ENCODE data around the gene EYS. TPM values are rescaled to one million over a fixed set of nuclear protein-coding genes. Genes with fewer than 3 reads are reported as not detected.

EYS gene
- polyA plus RNA-seq, 1 experiment: not detected

DNA sequence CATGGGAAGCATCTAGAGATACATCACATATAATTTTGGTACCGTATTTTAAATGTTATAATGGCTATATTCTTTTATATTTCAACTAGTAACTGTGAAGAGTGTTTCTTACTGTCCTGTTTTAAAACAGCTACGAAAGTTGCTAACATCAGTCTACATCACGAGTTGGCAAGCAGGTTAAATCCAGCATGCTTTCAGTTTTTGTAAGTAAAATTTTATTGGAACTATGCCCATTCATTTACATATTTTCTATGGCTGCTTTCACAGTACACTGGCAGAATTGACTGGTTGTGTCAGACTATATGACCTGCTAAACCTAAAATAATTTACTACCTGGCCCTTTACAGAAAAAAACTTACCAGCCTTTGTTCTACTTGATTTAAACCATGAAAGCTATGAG lies 1593.3 kb downstream of the EYS start:
- ChIA-PET CTCF (interaction anchor here (1.1 kb wide), 1 partner anchor 10 kb away, joined by 7 read pairs; no protein-coding TSS in a partner anchor), POLR2A (no interaction called here)
- no peak for DNase-seq (ENCODE audit: low read depth, low spot score)
- no peaks in the 10 kb centered on the region for H3K9me3 ChIP-seq (ENCODE audit: control insufficient read depth, insufficient read depth, low read length)
- H3K27me3 ChIP-seq (ENCODE audit: control insufficient read depth, insufficient read depth, low read length): no peaks in the 10 kb centered on the region
- no peak overlapping the region for H3K4me3 ChIP-seq (ENCODE audit: low read depth, low read length)
- TF ChIP-seq, protein P1, sequence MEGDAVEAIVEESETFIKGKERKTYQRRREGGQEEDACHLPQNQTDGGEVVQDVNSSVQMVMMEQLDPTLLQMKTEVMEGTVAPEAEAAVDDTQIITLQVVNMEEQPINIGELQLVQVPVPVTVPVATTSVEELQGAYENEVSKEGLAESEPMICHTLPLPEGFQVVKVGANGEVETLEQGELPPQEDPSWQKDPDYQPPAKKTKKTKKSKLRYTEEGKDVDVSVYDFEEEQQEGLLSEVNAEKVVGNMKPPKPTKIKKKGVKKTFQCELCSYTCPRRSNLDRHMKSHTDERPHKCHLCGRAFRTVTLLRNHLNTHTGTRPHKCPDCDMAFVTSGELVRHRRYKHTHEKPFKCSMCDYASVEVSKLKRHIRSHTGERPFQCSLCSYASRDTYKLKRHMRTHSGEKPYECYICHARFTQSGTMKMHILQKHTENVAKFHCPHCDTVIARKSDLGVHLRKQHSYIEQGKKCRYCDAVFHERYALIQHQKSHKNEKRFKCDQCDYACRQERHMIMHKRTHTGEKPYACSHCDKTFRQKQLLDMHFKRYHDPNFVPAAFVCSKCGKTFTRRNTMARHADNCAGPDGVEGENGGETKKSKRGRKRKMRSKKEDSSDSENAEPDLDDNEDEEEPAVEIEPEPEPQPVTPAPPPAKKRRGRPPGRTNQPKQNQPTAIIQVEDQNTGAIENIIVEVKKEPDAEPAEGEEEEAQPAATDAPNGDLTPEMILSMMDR (IDR thresholded peaks at IDR 0.05; ENCODE audit: low read depth, low read length): no peak
- H3K27ac ChIP-seq (ENCODE audit: low read depth, low read length): no peak overlapping the region

DNA sequence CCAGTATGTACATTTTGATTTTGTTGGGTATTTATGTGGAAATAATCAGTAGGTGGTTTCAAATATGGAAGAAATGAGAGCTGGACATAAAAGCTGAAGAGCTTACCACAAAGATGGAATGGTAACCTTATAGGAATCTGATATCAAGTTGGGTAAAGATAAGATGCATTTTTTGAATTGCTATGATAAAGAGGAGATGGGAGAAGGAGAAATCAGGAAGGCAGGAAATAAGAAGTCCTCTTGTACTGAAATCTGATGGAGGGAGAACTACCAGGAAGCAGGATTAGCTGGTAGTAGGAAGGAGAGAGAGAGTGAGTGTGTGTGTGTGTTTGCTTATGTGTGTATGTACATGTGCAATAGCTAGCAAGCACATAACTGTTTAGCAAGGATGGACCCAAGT lies 1603.0 kb downstream of the EYS start:
- TF ChIP-seq, protein P1 (IDR thresholded peaks at IDR 0.05; ENCODE audit: low read depth, low read length): no peak
- Histone ChIP-seq H3K27me3 (ENCODE audit: control insufficient read depth, insufficient read depth, low read length) (no peaks in the 10 kb centered on the region), H3K27ac (ENCODE audit: low read depth, low read length) (no peak overlapping the region), H3K9me3 (ENCODE audit: control insufficient read depth, insufficient read depth, low read length) (no peaks in the 10 kb centered on the region), H3K4me3 (ENCODE audit: low read depth, low read length) (no peak overlapping the region)
- CTCF ChIA-PET: interaction anchor here (0.8 kb wide), 1 partner anchor 10 kb away, joined by 7 read pairs; no protein-coding TSS in a partner anchor
- POLR2A ChIA-PET: no interaction called here
- DNase-seq (ENCODE audit: low read depth, low spot score): no peak

DNA sequence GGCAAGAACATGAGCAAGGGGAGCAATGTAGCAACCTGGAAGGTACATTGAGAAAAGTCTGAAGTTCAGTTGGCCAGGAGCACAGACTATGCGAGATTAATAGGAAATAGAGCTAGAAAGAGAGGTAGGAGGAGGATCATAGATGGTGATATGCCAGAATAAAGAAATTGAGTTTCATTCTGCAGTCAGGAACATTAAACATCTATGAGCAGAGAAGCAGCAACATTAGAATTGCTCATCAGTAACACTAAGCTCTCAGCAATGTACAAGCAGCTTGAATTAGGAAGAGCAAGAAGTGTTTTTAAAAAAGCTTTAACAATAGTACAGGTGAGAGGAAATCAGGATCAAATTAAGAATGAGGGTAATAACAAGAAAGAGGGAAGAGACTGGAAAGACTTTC lies 1603.5 kb downstream of the EYS start:
- ChIA-PET POLR2A (no interaction called here), CTCF (interaction anchor here (0.8 kb wide), 1 partner anchor 10 kb away, joined by 7 read pairs; no protein-coding TSS in a partner anchor)
- Histone ChIP-seq H3K27ac (ENCODE audit: low read depth, low read length) (no peak overlapping the region), H3K4me3 (ENCODE audit: low read depth, low read length) (no peak overlapping the region), H3K27me3 (ENCODE audit: control insufficient read depth, insufficient read depth, low read length) (no peaks in the 10 kb centered on the region), H3K9me3 (ENCODE audit: control insufficient read depth, insufficient read depth, low read length) (no peaks in the 10 kb centered on the region)
- TF ChIP-seq, protein P1 (IDR thresholded peaks at IDR 0.05; ENCODE audit: low read depth, low read length): no peak
- DNase-seq (ENCODE audit: low read depth, low spot score): no peak

DNA sequence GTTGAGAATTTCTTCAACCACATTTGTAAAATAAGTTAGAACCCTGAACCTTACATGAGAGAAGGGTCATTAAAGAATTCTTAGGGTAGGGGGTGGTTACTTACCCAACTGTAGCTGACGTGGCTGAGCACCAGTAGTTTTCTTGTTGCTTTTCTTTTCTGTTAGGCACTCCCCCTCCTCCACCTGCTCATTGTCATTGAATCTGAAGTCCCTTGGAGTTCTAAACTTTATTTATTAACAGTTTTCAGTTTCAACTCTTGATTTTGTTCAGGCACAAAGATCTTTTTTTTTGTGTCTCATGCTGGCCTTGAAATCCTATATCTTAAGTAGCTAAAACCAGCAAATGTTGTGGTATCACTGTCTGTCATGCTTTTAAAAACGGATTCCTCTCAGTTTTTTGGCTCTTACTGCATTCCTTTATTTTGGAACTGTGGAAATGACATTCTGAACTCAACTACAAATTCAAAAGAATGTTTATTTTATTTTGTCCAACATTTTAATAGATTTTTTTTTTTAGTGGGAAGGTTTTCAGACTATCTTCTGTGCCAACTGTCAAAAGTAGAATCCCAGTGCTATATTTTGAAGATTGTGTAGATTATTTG lies 1606.2 kb downstream of the EYS start:
- TF ChIP-seq, protein P1 (IDR thresholded peaks at IDR 0.05; ENCODE audit: low read depth, low read length): no peak
- ChIA-PET CTCF (no interaction called here), POLR2A (no interaction called here)
- Histone ChIP-seq H3K27me3 (ENCODE audit: control insufficient read depth, insufficient read depth, low read length) (no peaks in the 10 kb centered on the region), H3K4me3 (ENCODE audit: low read depth, low read length) (no peak overlapping the region), H3K9me3 (ENCODE audit: control insufficient read depth, insufficient read depth, low read length) (peaks cover 4% of the 10 kb centered on the region; the same call in 1 of the 2 replicates), H3K27ac (ENCODE audit: low read depth, low read length) (no peak overlapping the region)
- DNase-seq (ENCODE audit: low read depth, low spot score): no peak

DNA sequence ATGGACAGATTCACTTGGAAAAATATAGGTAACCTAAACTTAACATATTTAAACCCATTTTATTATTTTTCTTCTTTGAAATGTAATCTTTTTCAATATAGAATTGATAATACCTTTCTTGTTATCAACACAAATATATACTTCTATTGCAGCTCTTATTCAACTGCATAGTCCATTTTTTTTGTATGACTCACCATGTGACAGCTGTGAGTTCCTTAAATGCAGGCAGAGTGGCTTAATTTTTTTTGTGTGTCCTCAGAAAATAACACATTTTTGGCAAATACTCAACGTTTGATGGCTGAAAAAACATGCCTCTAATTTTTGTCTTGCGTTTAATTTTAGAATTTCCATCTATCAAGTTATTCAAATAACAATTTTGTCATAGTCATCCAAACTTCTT lies 1616.7 kb downstream of the EYS start:
- Histone ChIP-seq H3K9me3 (ENCODE audit: control insufficient read depth, insufficient read depth, low read length) (no peaks in the 10 kb centered on the region), H3K27ac (ENCODE audit: low read depth, low read length) (no peak overlapping the region), H3K27me3 (ENCODE audit: control insufficient read depth, insufficient read depth, low read length) (no peaks in the 10 kb centered on the region), H3K4me3 (ENCODE audit: low read depth, low read length) (no peak overlapping the region)
- TF ChIP-seq, protein P1 (IDR thresholded peaks at IDR 0.05; ENCODE audit: low read depth, low read length): no peak
- no peak for DNase-seq (ENCODE audit: low read depth, low spot score)
- ChIA-PET POLR2A (no interaction called here), CTCF (no interaction called here)

Data from AG04450 (cell line).